K562 (cell line): ENCODE measurements around the gene CCSAP. TPM values are rescaled to one million over a fixed set of nuclear protein-coding genes. Genes with fewer than 3 reads are reported as not detected.

ENCODE experiments used
- ATF2 ChIP-seq: sonication (generic); formaldehyde crosslinking; IDR thresholded peaks from 2 replicates; pipeline ENCODE4 v1.8.1; 2022; ENCODE audit warnings: missing genetic modification reagents
- CREB1 ChIP-seq, 2 experiments: sonication (generic) in 1 of 2; formaldehyde crosslinking in 1 of 2; IDR thresholded peaks; 2 replicates each; pipeline versions ENCODE4 v1.6.1 to v1.8.0; 2012 to 2022; ENCODE audit warnings: inconsistent platforms in 1 of 2, mild to moderate bottlenecking in 1 of 2, missing genetic modification reagents in 1 of 2, moderate library complexity in 1 of 2
- FOXA3 ChIP-seq, 2 experiments: fragments of 450-650 bp in 1 of 2; sonication (generic) in 1 of 2; formaldehyde crosslinking; IDR thresholded peaks in 1 of 2; conservative IDR thresholded peaks in 1 of 2; 2 replicates each; pipeline versions ENCODE4 v1.4.0 to v1.8.0; 2020 to 2022; ENCODE audit warnings: mild to moderate bottlenecking in 2 of 2, missing genetic modification reagents in 1 of 2
- HDAC1 ChIP-seq, 2 experiments: fragments of 450-650 bp; IDR thresholded peaks; 2 replicates each; pipeline ENCODE4 v1.6.1; 2016 to 2017; ENCODE audit warnings: inconsistent platforms in 1 of 2, mild to moderate bottlenecking in 1 of 2, moderate library complexity in 1 of 2
- HNRNPH1 ChIP-seq: fragments of 200-400 bp; formaldehyde crosslinking; optimal IDR thresholded peaks from 2 replicates; pipeline ENCODE3; 2017; ENCODE audit warnings: low read depth, mild to moderate bottlenecking, low read length, moderate library complexity
- ID3 ChIP-seq, 2 experiments: fragments of 250-450 bp in 1 of 2; fragments of 450-650 bp in 1 of 2; sonication (Bioruptor Pico) in 1 of 2; IDR thresholded peaks; 2 replicates each; pipeline versions ENCODE4 v1.6.1 to v1.8.0; 2016 to 2021; ENCODE audit warnings: mild to moderate bottlenecking in 2 of 2, moderate library complexity in 2 of 2, missing compliant biosample characterization in 1 of 2, missing genetic modification characterization in 1 of 2
- IRF9 ChIP-seq: fragments of 450-650 bp; IDR thresholded peaks from 2 replicates; pipeline ENCODE4 v1.6.1; 2016; ENCODE audit warnings: missing biosample characterization, missing genetic modification characterization
- MEIS2 ChIP-seq: fragments of 450-650 bp; IDR thresholded peaks from 2 replicates; pipeline ENCODE4 v1.6.1; 2014; ENCODE audit warnings: mild to moderate bottlenecking; ENCODE audit not compliant: partially characterized antibody
- POLR2AphosphoS5 ChIP-seq: IDR thresholded peaks from 2 replicates; pipeline ENCODE4 v1.6.1; 2011; ENCODE audit warnings: mild to moderate bottlenecking, low read depth, low read length, moderate library complexity; ENCODE audit not compliant: control insufficient read depth, insufficient read depth
- POLR2H ChIP-seq: IDR thresholded peaks from 2 replicates; pipeline ENCODE4 v1.6.1; 2016; ENCODE audit warnings: missing genetic modification characterization, low read depth, mild to moderate bottlenecking, control low read depth, missing compliant biosample characterization, moderate library complexity
- RBM14 ChIP-seq: fragments of 200-400 bp; formaldehyde crosslinking; IDR thresholded peaks from 2 replicates; pipeline ENCODE4 v1.6.1; 2018; ENCODE audit warnings: low read depth, mild to moderate bottlenecking, low read length, moderate library complexity, borderline replicate concordance; ENCODE audit not compliant: insufficient read depth
- RFX5 ChIP-seq: IDR thresholded peaks from 2 replicates; pipeline ENCODE4 v1.6.1; 2011; ENCODE audit warnings: low read depth, mild to moderate bottlenecking, improper control_type of control experiment, low read length
- SIRT6 ChIP-seq: IDR thresholded peaks from one replicate; pipeline ENCODE4 v1.6.1; 2012; ENCODE audit warnings: low read depth, mild to moderate bottlenecking, control low read depth, inconsistent platforms, low read length, moderate library complexity
- SMARCC2 ChIP-seq: fragments of 450-650 bp; IDR thresholded peaks from 2 replicates; pipeline ENCODE4 v1.6.1; 2017; ENCODE audit warnings: antibody characterized with exemption, moderate library complexity, mild to moderate bottlenecking, low read depth
- SMC3 ChIP-seq: conservative IDR thresholded peaks from 2 replicates; pipeline ENCODE4 v1.6.1; 2011; ENCODE audit warnings: low read depth, low read length, improper control_type of control experiment; ENCODE audit not compliant: insufficient read depth
- USF2 ChIP-seq: sonication (generic); formaldehyde crosslinking; IDR thresholded peaks from 2 replicates; pipeline ENCODE4 v1.5.0; 2020; ENCODE audit warnings: missing genetic modification reagents
- YBX1 ChIP-seq: fragments of 450-650 bp; IDR thresholded peaks from 2 replicates; pipeline ENCODE4 v1.7.1; 2016; ENCODE audit warnings: mild to moderate bottlenecking
- ZNF41 ChIP-seq: fragments of 250-450 bp; sonication (Bioruptor Pico); conservative IDR thresholded peaks from 2 replicates; pipeline ENCODE4 v1.4.0; 2020; ENCODE audit warnings: mild to moderate bottlenecking
- ZNF707 ChIP-seq: fragments of 250-450 bp; sonication (Bioruptor Pico); conservative IDR thresholded peaks from 2 replicates; pipeline ENCODE4 v1.8.0; 2022; ENCODE audit warnings: inconsistent platforms, mild to moderate bottlenecking, moderate library complexity
- polyA plus RNA-seq, 8 experiments: library from polyadenylated mRNA; depleted of rRNA in 4 of 8; stranded (reverse) in 5 of 8; unstranded in 3 of 8; fragments of >200 nt; fragmentation: Nextera tagmentation in 2 of 8; fragmentation: Illumina TruSeq in 1 of 8; extraction: Ambion mirVana in 2 of 8; extraction: Trizol in 1 of 8; gene quantifications; 2 replicates each; pipeline versions ENCODE4 v1.2.1 to v1.2.3, GENCODE V29; 2011 to 2014; ENCODE audit warnings: inconsistent platforms in 1 of 8, missing spikeins in 1 of 8
- total RNA-seq, 7 experiments: library from RNA; depleted of rRNA in 6 of 7; stranded (reverse); fragments of >200 nt in 6 of 7; fragmentation: Illumina TruSeq in 2 of 7; extraction: Trizol in 2 of 7; gene quantifications; 2 replicates each; pipeline versions ENCODE4 v1.2.1 to v1.2.3, GENCODE V29; 2011 to 2021; ENCODE audit warnings: low replicate concordance in 1 of 7
- TF ChIP-seq, protein P1 (sequence below), 3 experiments: IDR thresholded peaks in 2 of 3; conservative IDR thresholded peaks in 1 of 3; 2 replicates each; pipeline ENCODE4 v1.5.1; 2011 to 2012; ENCODE audit warnings: low read length in 3 of 3, mild to moderate bottlenecking in 3 of 3, control low read depth in 2 of 3, improper control_type of control experiment in 1 of 3, inconsistent platforms in 1 of 3, low read depth in 1 of 3, mixed read lengths in 1 of 3, moderate library complexity in 1 of 3; ENCODE audit not compliant: insufficient read depth in 2 of 3

The CCSAP gene
- total and polyA plus RNA-seq, 9 of the 15 experiments (the other 6 are each of a cell fraction or from before 2014, with no cell fraction given): 3.6 to 15.9 (median 9.5) TPM

DNA sequence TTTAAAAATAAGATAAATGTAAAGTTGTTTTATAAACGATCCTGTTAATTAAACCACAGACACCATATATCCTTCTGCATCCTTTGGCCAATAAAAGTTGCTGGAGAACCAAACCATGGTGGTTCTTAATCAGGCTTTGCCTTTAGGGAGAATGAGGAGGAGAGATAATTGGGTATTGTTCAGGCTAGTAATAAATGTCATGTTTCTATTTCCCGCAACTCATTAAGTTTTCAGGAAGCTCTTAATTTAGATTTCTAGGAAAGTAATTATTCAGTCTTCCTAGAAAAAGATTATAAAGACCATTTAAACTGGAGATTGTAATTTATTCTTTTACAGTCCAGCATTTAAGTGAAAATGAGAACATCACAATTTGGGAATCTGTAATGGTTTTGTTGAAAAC is 37.5 kb downstream of the CCSAP start (continued):
- TF ChIP-seq SIRT6: no peak
- TF ChIP-seq POLR2AphosphoS5: no peak
- TF ChIP-seq POLR2H: no peak; the same call in 1 of the 2 replicates
- no peak for TF ChIP-seq SMARCC2
- TF ChIP-seq YBX1: no peak
- no peak for TF ChIP-seq RBM14
- TF ChIP-seq ZNF41 (CRISPR knock-in tag): no peak
- TF ChIP-seq RFX5: no peak
- TF ChIP-seq, protein P1, sequence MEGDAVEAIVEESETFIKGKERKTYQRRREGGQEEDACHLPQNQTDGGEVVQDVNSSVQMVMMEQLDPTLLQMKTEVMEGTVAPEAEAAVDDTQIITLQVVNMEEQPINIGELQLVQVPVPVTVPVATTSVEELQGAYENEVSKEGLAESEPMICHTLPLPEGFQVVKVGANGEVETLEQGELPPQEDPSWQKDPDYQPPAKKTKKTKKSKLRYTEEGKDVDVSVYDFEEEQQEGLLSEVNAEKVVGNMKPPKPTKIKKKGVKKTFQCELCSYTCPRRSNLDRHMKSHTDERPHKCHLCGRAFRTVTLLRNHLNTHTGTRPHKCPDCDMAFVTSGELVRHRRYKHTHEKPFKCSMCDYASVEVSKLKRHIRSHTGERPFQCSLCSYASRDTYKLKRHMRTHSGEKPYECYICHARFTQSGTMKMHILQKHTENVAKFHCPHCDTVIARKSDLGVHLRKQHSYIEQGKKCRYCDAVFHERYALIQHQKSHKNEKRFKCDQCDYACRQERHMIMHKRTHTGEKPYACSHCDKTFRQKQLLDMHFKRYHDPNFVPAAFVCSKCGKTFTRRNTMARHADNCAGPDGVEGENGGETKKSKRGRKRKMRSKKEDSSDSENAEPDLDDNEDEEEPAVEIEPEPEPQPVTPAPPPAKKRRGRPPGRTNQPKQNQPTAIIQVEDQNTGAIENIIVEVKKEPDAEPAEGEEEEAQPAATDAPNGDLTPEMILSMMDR (IDR thresholded peaks at IDR 0.05 in 2 of 3, conservative IDR thresholded peaks at IDR 0.05 in 1 of 3; ENCODE audit: insufficient read depth in 2 of 3, low read depth in 1 of 3, low read length in 3 of 3): no peak
- TF ChIP-seq HDAC1 (IDR thresholded peaks at IDR 0.05): no peak
- TF ChIP-seq ID3 (CRISPR knock-in tag; IDR thresholded peaks at IDR 0.05): no peak
- TF ChIP-seq ID3 (tag; IDR thresholded peaks at IDR 0.05): 0 out of 2 replicates have a peak, but pooled peaks have one; percentile 30
- TF ChIP-seq MEIS2: peak; percentile 7
- TF ChIP-seq ZNF707 (CRISPR knock-in tag): no peak
- no peak for TF ChIP-seq FOXA3 (CRISPR knock-in tag; conservative IDR thresholded peaks at IDR 0.05 in 1 of 2, IDR thresholded peaks at IDR 0.05 in 1 of 2)
- no peak for TF ChIP-seq CREB1 (IDR thresholded peaks at IDR 0.05)
- TF ChIP-seq CREB1 (CRISPR knock-in tag; IDR thresholded peaks at IDR 0.05): no peak
- no peak for TF ChIP-seq SMC3
- no peak for TF ChIP-seq ATF2 (CRISPR knock-in tag)
- TF ChIP-seq USF2 (CRISPR knock-in tag): no peak
- TF ChIP-seq IRF9 (tag): no peak
- TF ChIP-seq HNRNPH1: no peak
